ENCODE measurements around the gene MAN1A2.

DNA sequence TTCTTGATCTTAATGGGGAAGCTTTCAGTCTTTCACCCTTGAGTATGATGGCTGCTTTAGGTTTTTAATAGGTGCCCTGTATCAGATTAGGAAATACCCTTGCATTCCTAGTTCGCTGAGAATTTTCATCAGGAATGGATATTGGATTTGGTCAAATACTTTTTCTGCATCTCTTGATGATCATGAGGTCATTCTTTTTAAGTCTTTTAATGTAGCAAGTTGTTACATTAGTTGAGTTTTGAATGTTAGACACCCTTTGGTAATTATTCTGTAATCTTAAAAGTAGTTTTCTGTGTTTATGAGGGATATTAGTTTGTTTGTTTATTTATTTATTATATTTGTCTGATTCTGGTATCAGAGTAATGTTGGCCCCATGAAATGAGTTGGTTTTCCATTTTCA, 22.5 kb downstream of the MAN1A2 start:
- TF ChIP-seq CTCF (IDR thresholded peaks at IDR 0.05), result no peak
- no peak for TF ChIP-seq REST (IDR thresholded peaks at IDR 0.05; ENCODE audit: insufficient read depth in 1 of 2, low read depth in 2 of 2, low read length in 1 of 2)
- TF ChIP-seq POLR2AphosphoS5 (IDR thresholded peaks at IDR 0.05; ENCODE audit: low read depth, low read length), result no peak

All from Panc1 (cell line).